Measurements from ENCODE around the gene NEUROD6. TPM values are rescaled to one million over a fixed set of nuclear protein-coding genes. Genes with fewer than 3 reads are reported as not detected.

The NEUROD6 gene
- not detected in 2 replicates for total RNA-seq

GRCh38 chr7:31340603-31341002 is at the start of gene NEUROD6:
TSS of gene NEUROD6 (minus strand) at chr7:31340726. CDS start at chr7:31339268, 1,458 bp downstream.

Other genes with a start within 250 kb of the NEUROD6 start
- not detected in 2 replicates for gene ITPRID1, start 173.4 kb upstream of the NEUROD6 start, total RNA-seq

All from smooth muscle cell of bladder (primary cell).